ENCODE data around the gene PLEKHO1. TPM values are rescaled to one million over a fixed set of nuclear protein-coding genes. Genes with fewer than 3 reads are reported as not detected.
"Not testable (repeated sequence)": the region's sequence is repeated elsewhere in the genome, so short reads cannot be mapped to it uniquely, and the experiment has no call there.

Gene PLEKHO1
- polyA plus RNA-seq, 1 experiment: 62.0 TPM

DNA sequence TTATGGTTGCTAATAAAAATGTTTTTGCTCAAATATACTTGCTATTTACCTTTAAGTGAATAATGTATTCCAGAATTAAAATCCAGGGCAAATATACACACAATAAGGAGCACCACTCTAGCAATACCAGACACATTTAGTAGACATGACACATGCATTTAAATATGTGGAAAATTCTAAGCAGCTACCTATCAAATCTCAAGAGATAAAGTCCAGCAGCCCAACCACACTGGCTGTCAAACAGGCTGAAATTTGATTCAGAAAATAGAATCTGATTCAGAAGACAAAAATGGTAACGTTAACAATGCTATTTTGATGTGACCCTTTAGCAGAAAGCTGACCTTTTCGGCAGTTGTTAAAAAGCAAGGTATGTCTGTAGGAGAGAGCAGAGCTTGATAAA is 42.3 kb downstream of the PLEKHO1 start:
- TF ChIP-seq, protein P1, sequence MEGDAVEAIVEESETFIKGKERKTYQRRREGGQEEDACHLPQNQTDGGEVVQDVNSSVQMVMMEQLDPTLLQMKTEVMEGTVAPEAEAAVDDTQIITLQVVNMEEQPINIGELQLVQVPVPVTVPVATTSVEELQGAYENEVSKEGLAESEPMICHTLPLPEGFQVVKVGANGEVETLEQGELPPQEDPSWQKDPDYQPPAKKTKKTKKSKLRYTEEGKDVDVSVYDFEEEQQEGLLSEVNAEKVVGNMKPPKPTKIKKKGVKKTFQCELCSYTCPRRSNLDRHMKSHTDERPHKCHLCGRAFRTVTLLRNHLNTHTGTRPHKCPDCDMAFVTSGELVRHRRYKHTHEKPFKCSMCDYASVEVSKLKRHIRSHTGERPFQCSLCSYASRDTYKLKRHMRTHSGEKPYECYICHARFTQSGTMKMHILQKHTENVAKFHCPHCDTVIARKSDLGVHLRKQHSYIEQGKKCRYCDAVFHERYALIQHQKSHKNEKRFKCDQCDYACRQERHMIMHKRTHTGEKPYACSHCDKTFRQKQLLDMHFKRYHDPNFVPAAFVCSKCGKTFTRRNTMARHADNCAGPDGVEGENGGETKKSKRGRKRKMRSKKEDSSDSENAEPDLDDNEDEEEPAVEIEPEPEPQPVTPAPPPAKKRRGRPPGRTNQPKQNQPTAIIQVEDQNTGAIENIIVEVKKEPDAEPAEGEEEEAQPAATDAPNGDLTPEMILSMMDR (IDR thresholded peaks at IDR 0.05; ENCODE audit: low read depth, low read length): no peak
- Histone ChIP-seq H3K27ac (ENCODE audit: low read depth, low read length) (peak overlapping the region; percentile 68), H3K27me3 (ENCODE audit: control insufficient read depth, insufficient read depth, low read length) (no peaks in the 10 kb centered on the region), H3K4me3 (ENCODE audit: low read depth, low read length) (no peak overlapping the region), H3K9me3 (ENCODE audit: control insufficient read depth, insufficient read depth, low read length) (0 out of 2 replicates have a peak, but pooled peaks cover 2% of the 10 kb centered on the region)
- ChIA-PET POLR2A (interaction anchor here (0.8 to 1.0 kb wide), 2 partner anchors 42 to 305 kb away, joined by 4 read pairs; partner anchors contain the start of gene PLEKHO1), CTCF (interaction anchor here (0.6 kb wide), 2 partner anchors 113 to 134 kb away, joined by 3 to 4 read pairs; no protein-coding TSS in a partner anchor)
- peak; percentile 33 for DNase-seq (ENCODE audit: low read depth, low spot score)

DNA sequence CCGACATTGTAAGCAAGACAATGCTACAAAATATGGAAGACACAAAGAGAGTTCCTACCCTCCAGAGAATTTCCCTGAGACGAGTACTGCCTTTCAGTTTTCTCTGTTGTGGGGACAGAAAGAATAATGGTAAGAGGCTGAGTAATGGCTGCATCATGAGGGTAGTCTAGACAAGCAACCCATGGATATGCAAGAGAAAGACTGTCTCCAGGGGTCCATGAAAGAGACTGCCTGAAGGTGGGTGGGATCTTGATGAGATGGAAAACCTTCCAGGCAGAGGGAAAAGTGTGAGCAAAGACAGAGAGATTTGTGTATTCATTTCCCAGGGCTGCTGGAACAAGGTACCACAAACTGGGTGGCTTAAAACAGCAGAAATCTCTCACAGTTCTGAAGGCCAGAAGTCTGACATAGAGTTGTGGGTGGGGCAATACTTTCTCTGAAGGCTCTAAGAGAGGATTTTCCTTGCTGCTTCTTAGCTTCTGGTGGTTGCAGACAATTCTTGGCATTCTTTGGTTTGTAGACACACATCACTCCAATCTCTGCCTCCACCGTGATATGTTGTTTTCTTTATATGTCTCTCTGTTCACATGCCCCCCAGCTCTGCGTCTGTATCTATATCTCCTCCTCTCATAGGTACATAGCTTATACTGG is 44.8 kb downstream of the PLEKHO1 start:
- ChIA-PET POLR2A (no interaction called here), CTCF (no interaction called here)
- Histone ChIP-seq H3K27me3 (ENCODE audit: control insufficient read depth, insufficient read depth, low read length) (no peaks in the 10 kb centered on the region), H3K27ac (ENCODE audit: low read depth, low read length) (peak overlapping the region; percentile 39), H3K9me3 (ENCODE audit: control insufficient read depth, insufficient read depth, low read length) (0 out of 2 replicates have a peak, but pooled peaks cover 2% of the 10 kb centered on the region), H3K4me3 (ENCODE audit: low read depth, low read length) (no peak overlapping the region)
- no peak for DNase-seq (ENCODE audit: low read depth, low spot score)
- TF ChIP-seq, protein P1 (IDR thresholded peaks at IDR 0.05; ENCODE audit: low read depth, low read length): no peak

DNA sequence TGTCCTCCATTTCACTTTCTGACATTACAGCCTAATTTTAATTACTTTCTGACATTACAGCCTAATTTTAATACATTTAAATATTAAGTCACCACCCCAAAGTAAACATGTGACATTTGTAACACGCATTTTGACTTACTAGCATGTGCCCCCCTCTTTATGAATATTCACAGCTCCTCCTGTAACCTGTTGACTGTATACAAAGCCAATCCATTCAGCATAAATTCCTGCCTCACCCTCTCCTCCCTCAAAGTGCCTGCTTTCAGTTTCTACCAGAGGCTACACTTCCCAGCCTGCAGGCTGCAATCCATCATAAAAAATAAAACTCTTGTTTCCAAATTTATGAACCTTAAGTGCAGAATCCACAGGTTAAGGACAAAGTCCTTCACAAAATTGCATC is 46.7 kb downstream of the PLEKHO1 start:
- H3K9me3 ChIP-seq (ENCODE audit: control insufficient read depth, insufficient read depth, low read length): no peaks in the 10 kb centered on the region
- TF ChIP-seq, protein P1 (IDR thresholded peaks at IDR 0.05; ENCODE audit: low read depth, low read length): no peak
- H3K27me3 ChIP-seq (ENCODE audit: control insufficient read depth, insufficient read depth, low read length): no peaks in the 10 kb centered on the region
- H3K27ac ChIP-seq (ENCODE audit: low read depth, low read length): no peak overlapping the region
- CTCF ChIA-PET: interaction anchor here (1.4 kb wide), 1 partner anchor 9 kb away, joined by 6 read pairs; no protein-coding TSS in a partner anchor
- no peak for DNase-seq (ENCODE audit: low read depth, low spot score)
- POLR2A ChIA-PET: no interaction called here
- no peak overlapping the region for H3K4me3 ChIP-seq (ENCODE audit: low read depth, low read length)

DNA sequence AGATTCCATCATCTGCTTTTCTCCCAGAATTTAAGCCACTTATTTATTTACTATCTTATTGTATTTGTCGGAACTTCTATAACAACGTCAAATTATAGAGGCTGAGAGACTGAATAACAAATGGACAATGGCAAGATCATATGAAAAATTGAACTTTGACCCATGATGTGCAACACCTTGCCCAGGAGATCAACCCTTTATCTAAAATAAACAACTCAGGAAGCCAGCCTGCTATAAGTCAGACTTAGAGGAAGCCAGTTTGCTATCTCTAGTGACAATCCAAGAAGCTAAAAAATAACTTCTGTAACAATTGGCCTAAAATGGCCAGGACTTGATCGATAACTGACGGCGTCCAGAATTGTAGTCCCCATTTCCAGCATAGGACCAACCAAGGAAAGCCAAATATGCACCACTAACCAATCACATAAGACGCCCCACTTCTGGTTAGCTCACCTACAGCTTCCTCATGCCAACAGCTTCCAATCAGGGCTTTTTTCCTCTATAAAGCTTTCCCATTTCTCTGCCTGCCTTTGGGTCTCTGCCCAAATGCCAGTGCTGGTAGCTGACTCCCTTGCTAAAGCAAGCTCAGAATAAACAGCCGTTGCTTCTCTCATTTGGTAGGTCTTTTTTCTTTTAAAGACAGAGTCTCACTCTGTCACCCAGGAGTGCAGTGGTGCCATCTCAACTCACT is 57.7 kb downstream of the PLEKHO1 start:
- Histone ChIP-seq H3K27me3 (ENCODE audit: control insufficient read depth, insufficient read depth, low read length) (no peaks in the 10 kb centered on the region), H3K27ac (ENCODE audit: low read depth, low read length) (no peak overlapping the region), H3K9me3 (ENCODE audit: control insufficient read depth, insufficient read depth, low read length) (no peaks in the 10 kb centered on the region), H3K4me3 (ENCODE audit: low read depth, low read length) (no peak overlapping the region)
- TF ChIP-seq, protein P1 (IDR thresholded peaks at IDR 0.05; ENCODE audit: low read depth, low read length): no peak
- ChIA-PET POLR2A (no interaction called here), CTCF (interaction anchor here (0.6 to 2.1 kb wide), 4 partner anchors 13 to 134 kb away, joined by 3 to 7 read pairs (median 3); no protein-coding TSS in a partner anchor)
- no peak for DNase-seq (ENCODE audit: low read depth, low spot score)

DNA sequence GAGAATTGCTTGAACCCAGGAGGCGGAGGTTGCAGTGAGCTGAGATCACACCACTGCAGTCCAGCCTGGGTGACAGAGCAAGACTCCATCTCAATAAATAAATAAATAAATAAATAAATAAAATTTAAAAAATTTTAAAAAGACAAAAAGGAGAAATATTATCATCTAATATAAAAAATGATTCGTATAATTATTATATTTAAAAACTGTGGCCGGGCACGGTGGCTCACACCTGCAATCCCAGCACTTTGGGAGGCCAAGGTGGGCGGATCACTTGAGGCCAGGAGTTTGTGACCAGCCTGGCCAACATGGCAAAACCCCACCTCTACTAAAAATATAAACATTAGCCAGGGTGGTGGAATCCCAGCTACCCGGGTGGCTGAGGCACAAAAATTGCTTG is 58.7 kb downstream of the PLEKHO1 start:
- H3K9me3 ChIP-seq (ENCODE audit: control insufficient read depth, insufficient read depth, low read length); H3K27me3 ChIP-seq (ENCODE audit: control insufficient read depth, insufficient read depth, low read length); H3K4me3 ChIP-seq (ENCODE audit: low read depth, low read length); H3K27ac ChIP-seq (ENCODE audit: low read depth, low read length); DNase-seq (ENCODE audit: low read depth, low spot score); POLR2A ChIA-PET: not testable (repeated sequence)
- CTCF ChIA-PET: interaction anchor here (1.1 kb wide), 1 partner anchor 135 kb away, joined by 3 read pairs; no protein-coding TSS in a partner anchor

Other genes with a start within 250 kb of the PLEKHO1 start
- 25.8 and 27.3 TPM in 2 replicates for gene SV2A, start 232.1 kb upstream of the PLEKHO1 start, polyA plus RNA-seq (2011; rRNA removed)
- 47.6 and 52.7 TPM in 2 replicates for gene SF3B4, start 222.1 kb upstream of the PLEKHO1 start, polyA plus RNA-seq (2011; rRNA removed)
- gene MTMR11, start 213.0 kb upstream of the PLEKHO1 start, polyA plus RNA-seq (2011; rRNA removed): 13.9 and 17.0 TPM in 2 replicates
- gene OTUD7B, start 139.2 kb upstream of the PLEKHO1 start, polyA plus RNA-seq (2011; rRNA removed): 10.7 and 11.5 TPM in 2 replicates
- 49.5 and 61.3 TPM in 2 replicates for gene VPS45, start 82.1 kb upstream of the PLEKHO1 start, polyA plus RNA-seq (2011; rRNA removed)
- gene ANP32E, start 86.2 kb downstream of the PLEKHO1 start, polyA plus RNA-seq (2011; rRNA removed): 16.8 and 22.7 TPM in 2 replicates
- gene CA14, start 107.9 kb downstream of the PLEKHO1 start, polyA plus RNA-seq (2011; rRNA removed): 0.09 TPM in 2 replicates
- 117 and 121 TPM in 2 replicates for gene APH1A, start 119.1 kb downstream of the PLEKHO1 start, polyA plus RNA-seq (2011; rRNA removed)
- 78.3 and 79.3 TPM in 2 replicates for gene C1orf54, start 122.9 kb downstream of the PLEKHO1 start, polyA plus RNA-seq (2011; rRNA removed)
- 8.6 and 9.4 TPM in 2 replicates for gene CIART, start 132.6 kb downstream of the PLEKHO1 start, polyA plus RNA-seq (2011; rRNA removed)
- gene MRPS21, start 143.9 kb downstream of the PLEKHO1 start, polyA plus RNA-seq (2011; rRNA removed): 65.2 and 71.0 TPM in 2 replicates
- 33.8 and 35.9 TPM in 2 replicates for gene PRPF3, start 171.6 kb downstream of the PLEKHO1 start, polyA plus RNA-seq (2011; rRNA removed)
- 17.1 and 19.7 TPM in 2 replicates for gene RPRD2, start 214.2 kb downstream of the PLEKHO1 start, polyA plus RNA-seq (2011; rRNA removed)

Measured in AG04450 (cell line).